HG02852 (cell line): ENCODE results near the gene RRAD.

Source experiments
- ATAC-seq: cut with Tn5 transposase; IDR thresholded peaks from one replicate; pipeline ENCODE4 v1.9.1; 2021; ENCODE audit warnings: mild to moderate bottlenecking, moderate library complexity; ENCODE audit not compliant: unreplicated experiment

The RRAD gene

DNA sequence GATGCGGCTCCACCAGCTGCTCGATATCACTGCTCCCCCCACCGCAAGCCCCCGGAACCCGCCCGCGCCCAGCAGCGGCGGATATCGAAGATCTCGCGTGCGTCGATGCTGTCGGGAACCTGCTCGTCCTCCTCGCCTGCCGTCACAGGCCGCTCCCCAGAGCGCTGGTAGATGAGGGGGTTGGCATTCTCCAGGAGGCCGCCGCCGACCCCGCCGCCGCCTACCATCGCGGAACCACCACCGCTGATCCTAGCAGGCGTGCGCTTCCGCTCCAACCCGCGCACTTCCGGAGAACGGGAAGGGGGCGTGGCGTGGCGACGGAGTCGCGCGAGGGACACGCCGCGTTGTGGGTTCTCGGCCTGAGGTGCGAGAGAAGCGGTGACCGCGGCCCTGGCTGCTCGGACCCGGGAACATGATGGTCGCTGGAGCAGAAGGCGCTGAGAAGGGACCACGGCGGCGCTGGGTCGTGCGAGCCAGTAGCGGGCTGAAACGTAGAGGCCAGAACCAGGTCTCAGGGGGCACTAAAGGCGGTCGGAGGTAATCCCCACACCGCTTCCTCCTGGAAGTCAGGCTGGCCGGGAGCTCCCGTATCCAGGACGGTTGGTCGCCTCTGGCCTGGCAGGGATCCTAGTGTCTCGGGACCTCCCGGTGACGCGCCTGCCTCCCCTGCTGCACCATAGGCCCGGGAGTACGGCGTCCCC is 9.0 kb upstream of the RRAD start, which contains the start of gene CIAO2B:
CIAO2B (minus strand) TSS at position 265 of the 701 bp plus-strand sequence; CDS start at position 227, 38 bp downstream.
- peak; percentile 81 for ATAC-seq

DNA sequence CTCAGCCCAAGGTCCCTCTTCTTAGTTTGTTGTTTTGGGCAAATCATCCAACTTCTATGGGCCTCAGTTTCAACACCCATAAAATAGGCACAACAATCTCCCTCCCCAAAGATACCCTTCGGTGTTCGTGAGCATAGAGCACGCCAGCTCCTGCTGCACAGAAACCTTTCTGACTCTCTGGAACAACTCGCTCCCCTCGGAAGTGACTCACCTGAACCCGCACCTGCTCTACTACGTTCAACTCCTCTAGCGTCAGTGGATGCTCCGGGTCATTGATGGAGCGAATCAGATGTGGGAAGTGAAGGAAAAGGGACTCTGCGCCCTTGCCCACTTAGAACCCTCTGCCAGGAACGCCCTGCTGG is 8.4 kb upstream of the RRAD start:
- ATAC-seq = peak; percentile 29

DNA sequence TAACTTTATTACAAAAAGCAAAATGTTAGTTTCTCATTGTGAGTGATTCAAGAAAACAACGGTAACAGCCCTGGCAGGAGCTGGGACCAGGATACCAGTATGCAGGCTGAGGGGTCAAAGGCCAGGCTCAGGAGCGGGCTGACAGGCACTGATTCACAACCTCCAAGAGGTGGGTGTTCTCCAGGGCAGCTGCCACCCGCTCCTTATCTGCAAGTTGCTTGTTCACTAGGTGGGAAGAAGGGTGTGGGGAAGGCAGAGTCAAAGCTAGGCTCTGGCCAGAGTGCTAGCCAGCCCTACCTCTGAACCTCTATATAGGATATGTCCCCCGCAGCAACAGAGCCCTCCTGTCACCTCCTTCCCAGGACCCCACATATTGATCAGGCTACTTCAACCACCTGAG is 6.7 kb upstream of the RRAD start:
- no peak for ATAC-seq

DNA sequence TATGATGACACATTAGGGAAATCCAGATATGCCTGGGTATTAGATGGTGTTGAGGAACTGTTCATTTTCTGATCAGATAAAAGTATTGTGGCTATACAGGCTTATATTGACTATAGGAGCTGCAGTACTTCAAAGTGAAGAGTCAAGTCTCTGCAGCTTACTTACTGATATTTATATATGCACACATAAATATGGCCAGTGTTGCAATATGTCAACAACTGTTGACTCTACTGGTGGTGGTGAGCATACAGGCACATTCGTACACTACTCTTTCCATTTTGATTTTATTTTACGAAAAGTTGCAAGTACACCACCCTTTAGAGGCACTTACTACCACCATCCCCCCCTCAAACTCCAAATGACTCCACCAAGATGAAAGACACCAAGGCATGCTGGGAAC is 6.3 kb upstream of the RRAD start:
- ATAC-seq = no peak

DNA sequence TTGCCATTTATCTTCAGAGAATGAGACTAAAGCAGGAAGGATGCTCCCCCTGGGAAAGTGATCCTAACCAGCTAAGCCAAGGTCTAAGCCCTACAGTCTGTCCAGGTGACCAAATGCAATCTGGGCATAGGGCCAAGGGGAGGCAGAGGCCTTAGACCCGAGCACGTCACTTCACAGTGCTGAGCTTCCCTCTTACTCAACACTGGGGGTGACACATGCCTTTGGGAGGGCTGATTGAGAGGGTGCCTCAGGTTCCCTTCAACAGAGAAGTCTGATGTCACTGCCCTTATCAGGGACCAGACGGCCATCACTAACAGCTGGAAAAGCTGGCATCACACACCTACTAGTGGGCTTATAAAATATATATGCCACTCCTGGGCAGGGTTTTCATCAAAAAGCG is 4.9 kb upstream of the RRAD start:
- no peak for ATAC-seq

DNA sequence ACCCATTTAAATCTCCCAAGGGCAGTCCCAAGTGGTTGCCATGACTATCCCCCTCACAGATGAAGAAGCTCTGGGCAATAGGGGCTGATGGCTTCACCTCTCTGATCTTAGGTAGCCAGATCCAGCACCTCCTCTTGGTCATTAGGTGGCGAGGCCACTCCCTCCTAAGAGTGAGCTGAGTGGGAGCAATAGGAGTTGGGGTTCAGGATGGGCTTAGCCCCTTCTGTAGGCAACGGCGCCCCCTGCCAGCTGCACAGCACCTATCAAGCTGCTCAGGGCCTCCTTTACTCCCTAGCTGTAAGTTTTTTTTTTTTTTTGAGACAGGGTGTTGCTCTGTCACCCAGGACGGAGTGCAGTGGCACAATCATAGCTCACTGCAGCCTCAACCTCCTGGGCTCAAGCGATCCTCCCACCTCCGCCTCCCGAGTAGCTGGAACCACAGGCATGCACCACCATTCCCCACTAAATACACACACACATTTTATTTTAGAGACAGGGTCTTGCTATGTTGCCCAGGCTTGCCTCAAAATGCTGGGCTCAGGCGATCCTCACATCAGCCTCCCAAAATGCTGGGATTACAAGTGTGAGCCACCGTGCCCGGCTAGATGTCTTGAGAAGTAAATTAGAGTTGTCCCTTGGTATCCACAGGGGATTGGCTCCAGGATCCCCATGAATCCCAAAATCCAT is 3.5 kb upstream of the RRAD start:
- ATAC-seq = no peak

DNA sequence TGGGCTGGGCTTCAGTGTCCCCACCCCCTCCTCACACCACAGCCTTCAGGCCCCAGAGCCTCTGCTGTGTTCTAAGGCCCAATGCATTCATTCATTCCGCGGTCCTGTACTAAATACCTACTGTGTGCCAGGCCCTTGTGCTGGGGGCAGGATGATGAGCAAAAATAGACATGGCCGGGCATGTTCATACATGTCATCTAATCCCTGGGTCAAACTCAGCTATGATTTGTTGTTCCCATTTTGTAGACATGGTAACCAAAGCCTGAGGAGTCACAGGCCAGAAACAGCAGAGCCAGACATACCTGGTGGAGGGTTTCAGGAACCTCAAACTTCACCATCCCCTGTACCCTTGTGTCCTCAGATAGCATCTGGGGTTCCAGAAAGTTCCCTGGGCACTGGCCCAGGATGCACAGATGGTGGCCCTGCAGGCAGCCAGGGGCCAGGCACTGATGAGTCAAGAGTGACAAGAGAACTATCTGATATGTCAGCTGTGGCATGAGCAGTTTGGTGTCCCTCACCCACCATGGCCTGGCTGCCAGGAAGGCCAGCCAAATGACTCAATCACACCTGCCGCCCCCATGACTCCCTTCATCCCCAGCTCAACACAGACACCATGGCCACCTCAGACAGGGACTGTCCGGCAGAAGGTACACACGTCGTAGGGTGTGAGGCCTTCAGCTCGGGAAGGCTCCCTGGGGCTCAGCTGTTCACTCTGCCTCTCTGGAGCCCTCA is 2.7 kb upstream of the RRAD start:
- ATAC-seq = no peak

DNA sequence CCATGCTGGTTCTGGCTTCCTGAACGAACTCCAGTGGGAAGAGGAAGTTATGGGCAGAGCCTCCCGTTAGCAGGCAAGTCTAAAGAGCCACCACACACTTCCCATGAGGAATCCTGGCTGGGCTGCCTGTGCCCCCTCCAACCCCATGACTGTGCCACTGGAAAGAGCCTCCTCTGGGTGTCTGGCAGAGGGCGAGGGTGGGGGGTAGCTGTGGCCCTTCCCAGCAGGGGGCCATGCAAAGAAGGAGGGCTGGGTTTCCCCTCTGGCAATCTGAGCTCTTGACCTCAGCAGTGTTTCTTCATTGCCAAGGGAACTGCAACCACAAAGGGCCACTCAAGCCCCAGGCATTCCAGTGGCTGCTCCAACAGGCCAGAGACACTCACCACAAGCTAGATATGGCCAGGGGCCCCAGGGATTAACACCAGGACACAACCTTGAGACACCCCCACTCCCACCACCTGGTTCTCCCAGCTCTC is 1.7 kb upstream of the RRAD start:
- no peak for ATAC-seq

DNA sequence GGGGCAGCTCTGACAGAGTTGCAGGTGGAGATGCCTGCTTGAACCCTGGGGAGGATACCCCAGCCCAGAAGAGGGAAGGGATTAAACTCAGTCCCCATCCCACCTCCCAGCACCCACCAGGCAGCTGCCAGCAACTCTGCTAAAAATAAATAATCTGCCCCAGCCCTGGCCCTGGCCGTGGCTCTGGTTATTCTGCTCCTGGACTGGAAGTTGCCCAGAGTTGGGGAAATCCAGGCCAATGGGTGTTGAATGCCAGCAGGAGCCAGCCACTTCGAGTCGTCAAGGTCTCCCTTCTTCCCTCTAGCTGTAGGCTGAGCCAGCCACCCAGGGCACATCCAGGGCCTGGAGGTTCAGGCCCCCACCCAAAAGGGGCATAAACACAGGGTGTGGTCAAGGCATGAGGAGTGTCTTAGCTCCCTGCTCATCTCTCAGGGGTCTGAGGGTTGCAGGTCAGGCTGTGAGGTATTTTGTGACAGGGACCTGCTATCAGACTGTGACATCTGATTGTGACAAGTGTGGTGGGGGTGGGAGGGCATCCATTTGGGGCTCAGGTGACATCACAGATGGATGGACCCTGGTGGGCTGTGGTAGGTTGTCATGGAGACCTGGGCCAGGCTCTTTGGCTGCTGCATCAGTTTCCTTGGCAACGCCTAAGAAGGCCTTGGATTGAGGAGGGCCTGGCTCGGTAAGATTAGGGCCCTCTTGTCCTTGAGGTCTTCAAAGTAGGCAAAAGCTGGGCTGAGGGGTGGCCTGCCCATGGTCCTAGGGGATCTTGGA is 1.0 kb upstream of the RRAD start:
- no peak for ATAC-seq

DNA sequence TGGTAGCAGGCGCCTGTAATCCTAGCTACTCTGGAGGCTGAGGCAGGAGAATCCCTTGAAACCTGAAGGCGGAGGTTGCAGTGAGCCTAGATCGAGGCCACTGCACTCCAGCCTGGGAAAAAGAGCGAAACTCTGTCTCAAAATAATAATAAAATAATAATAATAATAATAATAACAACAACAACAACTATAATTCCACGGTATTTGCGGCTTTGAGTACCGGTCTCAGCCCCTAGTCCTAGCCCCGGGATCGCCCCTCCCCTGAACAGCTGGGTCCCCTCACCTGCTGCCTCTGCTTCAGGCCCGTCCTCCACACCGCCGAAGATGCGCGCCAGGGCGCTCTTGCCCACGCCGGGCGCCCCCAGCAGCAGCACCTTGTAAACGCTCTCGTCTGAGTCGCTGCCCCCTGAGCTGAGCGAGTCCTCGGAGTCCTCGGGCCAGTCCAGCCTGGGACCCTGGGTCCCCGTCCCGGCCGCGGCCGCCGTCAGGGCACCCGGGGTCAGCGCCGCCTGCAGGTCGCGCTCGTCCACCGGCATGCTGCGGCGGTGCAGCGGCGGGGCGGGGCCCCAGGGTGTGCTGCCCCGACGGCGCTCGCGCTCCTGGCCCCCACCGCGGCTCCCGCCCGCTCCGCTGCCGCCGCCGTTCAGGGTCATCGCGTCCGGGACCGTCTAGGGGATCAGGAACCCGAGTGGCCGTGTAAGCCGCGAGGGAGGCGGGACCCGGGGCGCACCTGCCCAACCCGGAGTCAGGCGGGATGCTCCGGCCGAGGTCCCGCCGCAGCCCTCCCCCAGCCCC is 611 bp downstream of the RRAD start:
- ATAC-seq = peak; percentile 44

DNA sequence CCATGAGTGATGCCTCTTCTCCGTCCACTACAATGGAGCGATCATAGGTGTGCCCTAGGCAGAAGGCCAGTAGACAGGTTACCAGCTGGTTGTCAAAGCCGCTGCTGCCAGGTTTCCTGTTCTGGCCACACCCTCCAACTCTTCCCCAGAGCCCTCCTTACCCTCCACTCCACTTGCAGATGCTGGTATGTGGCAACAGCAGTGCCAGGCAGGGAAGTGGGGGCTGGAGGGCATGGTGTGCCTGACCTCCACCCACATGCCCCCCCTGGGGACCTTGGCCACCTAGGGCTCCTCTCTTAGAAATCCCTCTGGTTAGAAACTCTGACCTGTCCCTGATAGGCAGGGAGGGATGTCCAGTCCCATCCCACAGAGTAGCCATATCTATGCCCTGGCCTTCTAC is 1.5 kb downstream of the RRAD start:
- no peak for ATAC-seq

DNA sequence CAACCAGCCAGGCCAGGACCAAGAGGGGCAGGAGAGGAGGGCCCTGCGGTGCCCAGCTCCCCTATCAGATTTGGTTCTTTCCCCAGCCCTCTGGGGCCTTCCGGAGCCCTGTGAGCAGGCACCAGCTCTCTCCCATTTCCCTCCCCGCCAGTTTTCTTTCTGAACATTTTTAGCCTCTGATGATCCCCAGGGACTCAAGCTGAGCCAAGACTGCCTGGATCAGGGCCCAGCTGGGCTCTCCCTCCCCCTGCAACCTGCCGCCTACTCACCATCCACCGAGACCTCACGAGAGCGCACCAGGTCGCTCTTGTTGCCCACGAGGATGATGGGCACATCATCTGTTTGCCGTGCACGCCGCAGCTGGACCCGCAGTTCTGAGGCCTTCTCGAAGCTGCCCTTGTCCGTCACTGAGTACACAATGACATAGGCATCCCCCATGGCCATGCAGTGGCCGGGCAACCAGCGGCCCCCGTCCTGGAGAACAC is 2.0 kb downstream of the RRAD start:
- no peak for ATAC-seq

DNA sequence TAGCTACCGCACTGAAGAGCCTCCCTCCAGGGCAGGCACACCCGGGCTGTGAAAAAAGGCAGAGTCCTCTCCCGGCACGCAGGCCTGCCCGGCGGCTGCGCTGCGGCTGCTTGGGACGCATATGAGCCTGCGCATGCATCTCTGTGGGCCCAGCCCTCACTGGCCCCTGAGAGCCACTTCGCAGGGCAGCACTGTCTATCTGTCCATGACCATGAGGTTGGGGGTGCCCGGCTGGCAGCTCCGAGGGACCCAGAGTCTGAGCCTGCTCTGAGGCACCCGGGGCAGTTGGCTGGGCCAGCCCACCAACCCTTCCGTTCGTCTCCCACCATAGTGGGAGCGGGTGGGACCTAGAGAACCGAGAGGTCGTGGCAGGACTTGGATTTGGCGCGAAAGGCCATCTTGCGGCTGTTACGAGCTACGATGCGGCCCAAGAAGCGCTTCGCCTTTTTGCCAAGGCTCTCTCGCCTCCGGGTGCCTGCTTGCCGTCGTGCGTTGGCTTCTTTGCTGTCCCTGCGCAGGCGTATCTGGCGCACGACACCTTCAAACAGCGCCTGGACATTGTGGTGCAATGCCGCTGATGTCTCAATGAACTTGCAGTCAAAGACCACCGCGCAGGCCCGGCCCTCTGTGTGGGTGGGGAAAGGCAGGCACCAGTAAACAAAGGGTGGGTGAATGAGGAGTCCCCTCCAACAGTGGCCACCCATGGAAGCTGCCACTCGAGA is 3.4 kb downstream of the RRAD start:
- ATAC-seq = no peak

DNA sequence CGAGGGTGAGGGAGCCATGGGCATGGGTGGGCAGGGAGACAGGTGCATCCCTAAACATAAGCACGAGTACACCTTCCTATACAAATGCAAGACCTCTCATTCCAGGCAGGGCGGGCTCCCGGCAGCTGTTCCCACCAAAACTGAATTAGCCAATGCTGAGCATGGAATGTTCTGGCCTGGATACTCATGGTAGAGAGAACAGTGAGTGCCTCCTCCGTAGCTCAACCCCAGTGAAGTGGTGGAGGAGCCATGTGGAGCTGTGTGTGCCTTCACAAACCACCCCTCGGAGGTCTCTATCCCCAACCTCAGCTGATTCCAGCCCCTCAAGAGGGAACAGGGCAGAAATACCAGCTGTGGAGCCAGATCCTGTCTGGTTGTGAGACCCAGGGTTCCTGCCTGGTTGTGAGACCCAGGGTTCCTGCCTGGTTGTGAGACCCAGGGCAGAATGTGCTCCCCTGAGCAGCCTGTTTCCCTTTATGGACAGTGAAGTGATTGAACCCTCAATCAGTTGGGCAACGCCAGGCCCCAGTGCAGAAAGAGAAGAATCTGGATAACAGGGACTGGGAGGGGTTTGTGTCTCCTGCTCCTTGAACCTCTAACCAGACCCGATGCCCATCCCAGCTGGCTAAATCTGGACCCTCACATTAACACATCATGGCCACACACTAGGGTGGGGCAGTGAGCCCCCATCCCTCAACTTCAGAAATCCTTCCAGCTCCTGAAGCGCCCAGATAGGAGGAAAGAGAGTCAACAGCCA is 4.2 kb downstream of the RRAD start:
- ATAC-seq = no peak

DNA sequence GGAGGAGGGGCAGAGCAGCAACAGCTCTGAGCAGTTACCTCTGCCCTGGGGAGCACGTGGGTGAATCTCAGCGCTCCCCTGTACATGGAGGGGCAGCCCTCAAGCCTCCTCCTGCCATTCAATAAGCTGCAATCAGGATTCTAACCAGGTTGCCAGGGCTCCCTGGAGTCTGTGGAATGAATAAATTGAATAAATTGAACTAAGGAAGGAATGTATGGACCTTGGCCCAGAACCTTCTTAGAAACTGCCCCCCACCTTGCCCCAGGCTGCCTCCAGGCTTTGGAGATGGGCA is 5.1 kb downstream of the RRAD start:
- no peak for ATAC-seq

DNA sequence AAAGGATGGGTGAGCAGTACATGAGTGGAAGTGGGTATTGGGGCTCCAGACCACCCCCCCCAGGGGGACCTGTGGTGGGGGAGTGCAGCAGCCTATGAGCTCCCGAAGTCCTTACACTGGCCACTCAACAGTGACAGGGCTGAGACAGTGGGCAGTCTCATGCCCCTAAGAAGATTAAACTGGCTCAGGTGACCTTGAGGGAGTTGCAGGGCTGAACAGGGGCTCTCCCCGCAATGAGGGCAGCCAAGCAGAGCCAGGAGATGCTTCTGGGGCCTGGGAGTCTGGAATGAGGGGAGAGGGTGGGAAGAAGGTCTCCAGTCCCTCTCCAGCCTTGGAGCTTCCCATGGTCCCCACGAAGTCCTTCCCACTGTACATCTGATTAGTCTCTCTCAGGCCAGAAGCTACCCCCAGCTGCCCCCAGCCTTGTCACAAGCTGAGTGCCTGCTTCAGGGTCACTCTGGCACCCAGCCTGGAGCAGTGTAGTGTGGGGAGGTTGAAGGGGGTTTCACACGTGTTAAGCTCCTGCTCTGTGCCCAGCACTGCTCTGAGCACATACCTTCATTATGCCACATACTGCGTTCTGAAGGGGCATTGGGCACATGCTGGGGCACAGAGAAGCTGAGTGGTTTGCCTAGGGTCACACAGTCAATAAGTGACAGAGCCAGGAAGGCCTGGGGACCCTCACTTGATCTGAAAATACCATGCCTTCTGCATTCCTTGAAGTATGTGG is 5.6 kb downstream of the RRAD start:
- ATAC-seq = no peak

DNA sequence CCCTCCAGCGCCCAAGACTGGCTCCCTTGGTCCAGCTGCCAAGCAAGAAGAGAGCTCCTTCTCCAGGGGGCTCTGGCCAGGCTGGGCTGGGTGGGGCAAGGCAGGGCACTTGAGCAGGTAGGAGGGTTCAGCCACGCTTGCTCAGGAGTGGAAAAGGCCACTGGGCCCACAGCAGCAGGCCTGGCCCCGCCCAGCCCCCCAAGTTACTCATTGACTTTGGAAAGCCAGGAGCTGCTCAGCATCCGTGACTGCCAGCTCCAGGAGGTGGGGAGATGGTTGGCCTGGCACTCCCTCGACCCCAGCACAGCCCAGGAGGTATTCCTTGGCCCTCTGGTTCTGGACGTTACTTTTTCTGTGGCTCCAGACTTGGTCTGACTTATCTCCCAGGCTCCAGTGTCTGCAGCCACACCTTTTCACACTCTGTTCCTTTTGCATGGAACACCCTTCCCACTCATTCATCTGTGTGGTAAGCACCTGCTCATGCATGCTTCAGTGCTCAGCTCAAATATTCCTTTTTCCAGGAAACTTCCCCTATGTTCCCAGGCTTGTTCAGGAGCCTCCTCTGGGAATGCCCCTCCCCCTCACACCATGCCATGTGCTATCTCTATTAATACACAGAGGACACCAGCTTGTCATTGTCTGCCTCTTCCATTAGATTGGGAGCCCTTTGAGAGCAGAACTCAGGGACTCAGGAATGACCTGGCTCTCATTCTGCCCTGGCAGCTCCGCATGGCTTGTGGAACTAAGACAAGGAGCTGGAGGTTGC is 6.3 kb downstream of the RRAD start, which contains the start of gene CDH16:
CDH16 (minus strand) TSS at position 83 of the 766 bp plus-strand sequence. CDS start 820 bp downstream, outside the sequence.
- no peak for ATAC-seq
